IPS-20b (cell line): ENCODE results near the gene SPANXB1.
"Not testable (repeated sequence)": the region's sequence is repeated elsewhere in the genome, so short reads cannot be mapped to it uniquely, and the experiment has no call there.

Source experiments
- H3K27ac ChIP-seq: one replicate; pipeline ENCODE4 v1.5.1; 2013; ENCODE audit warnings: low read length
- H3K27me3 ChIP-seq: 2 replicates; pipeline ENCODE4 v1.6.1; 2013; ENCODE audit warnings: mild to moderate bottlenecking, low read length, inconsistent platforms; ENCODE audit not compliant: insufficient read depth
- H3K36me3 ChIP-seq: 2 replicates; pipeline ENCODE4 v1.6.1; 2013; ENCODE audit warnings: low read depth, mild to moderate bottlenecking, inconsistent platforms, low read length, moderate library complexity; ENCODE audit not compliant: insufficient read depth
- H3K4me1 ChIP-seq: 2 replicates; pipeline ENCODE4 v1.6.1; 2013; ENCODE audit warnings: mild to moderate bottlenecking, control low read depth, inconsistent platforms, low read length, moderate library complexity; ENCODE audit not compliant: insufficient read depth
- H3K4me3 ChIP-seq: 2 replicates; pipeline ENCODE4 v1.5.1; 2013; ENCODE audit warnings: mild to moderate bottlenecking, low read length, inconsistent platforms
- H3K9ac ChIP-seq: 2 replicates; pipeline ENCODE4 v1.6.1; 2013; ENCODE audit warnings: low read depth, mild to moderate bottlenecking, inconsistent platforms, low read length, moderate library complexity
- H3K9me3 ChIP-seq: 2 replicates; pipeline ENCODE4 v1.6.1; 2013; ENCODE audit warnings: mild to moderate bottlenecking, low read depth, low read length, inconsistent platforms; ENCODE audit not compliant: insufficient read depth

SPANXB1 gene, protein sequence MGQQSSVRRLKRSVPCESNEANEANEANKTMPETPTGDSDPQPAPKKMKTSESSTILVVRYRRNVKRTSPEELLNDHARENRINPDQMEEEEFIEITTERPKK

DNA sequence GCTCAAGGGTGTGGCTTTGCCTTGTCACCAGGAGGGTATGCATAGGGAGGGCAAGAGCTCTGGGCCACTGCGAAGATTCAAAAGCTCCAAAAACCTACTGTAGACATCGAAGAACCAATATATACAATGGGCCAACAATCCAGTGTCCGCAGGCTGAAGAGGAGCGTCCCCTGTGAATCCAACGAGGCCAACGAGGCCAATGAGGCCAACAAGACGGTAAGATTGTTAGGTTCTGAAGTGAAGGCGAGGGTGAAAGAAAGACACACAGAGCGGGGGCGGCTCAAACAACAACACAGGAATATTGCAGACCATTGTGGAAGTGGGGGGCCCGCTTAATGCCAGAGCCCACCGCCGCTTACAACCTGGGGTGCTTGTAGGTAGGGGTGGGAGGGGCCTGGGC lies at the start of gene SPANXB1:
SPANXB1 (plus strand) TSS at position 27 of the 400 bp plus-strand sequence; CDS start at position 127, 100 bp downstream.
- H3K36me3 ChIP-seq, H3K27ac ChIP-seq, H3K27me3 ChIP-seq, H3K9ac ChIP-seq, H3K4me1 ChIP-seq, H3K4me3 ChIP-seq, H3K9me3 ChIP-seq: not testable (repeated sequence)

DNA sequence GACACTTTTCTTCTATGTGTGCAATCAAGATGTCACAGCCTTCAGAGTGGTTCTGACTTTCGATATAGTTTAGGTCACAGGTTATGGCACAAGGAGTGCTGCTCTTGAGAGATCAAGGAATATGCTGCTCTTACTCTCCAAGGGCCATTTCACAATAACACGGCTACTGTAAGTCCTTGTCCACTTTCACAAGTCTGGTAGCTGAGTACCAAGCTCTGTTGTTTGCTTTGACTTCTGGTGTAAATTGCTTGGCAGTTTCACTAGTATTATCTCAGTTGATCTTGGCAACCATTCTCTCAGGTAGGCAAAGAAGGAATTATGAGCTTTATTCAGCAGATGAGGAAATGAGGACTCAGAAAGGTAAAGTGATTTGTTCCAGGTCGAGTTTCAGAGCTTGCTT lies 35.4 kb upstream of the SPANXB1 start:
- Histone ChIP-seq H3K9me3 (no peaks in the 10 kb centered on the region), H3K27ac (no peak overlapping the region), H3K27me3 (no peaks in the 10 kb centered on the region), H3K9ac (no peak overlapping the region), H3K4me3 (no peak overlapping the region), H3K36me3 (no peaks in the 10 kb centered on the region), H3K4me1 (no peaks in the 10 kb centered on the region)

DNA sequence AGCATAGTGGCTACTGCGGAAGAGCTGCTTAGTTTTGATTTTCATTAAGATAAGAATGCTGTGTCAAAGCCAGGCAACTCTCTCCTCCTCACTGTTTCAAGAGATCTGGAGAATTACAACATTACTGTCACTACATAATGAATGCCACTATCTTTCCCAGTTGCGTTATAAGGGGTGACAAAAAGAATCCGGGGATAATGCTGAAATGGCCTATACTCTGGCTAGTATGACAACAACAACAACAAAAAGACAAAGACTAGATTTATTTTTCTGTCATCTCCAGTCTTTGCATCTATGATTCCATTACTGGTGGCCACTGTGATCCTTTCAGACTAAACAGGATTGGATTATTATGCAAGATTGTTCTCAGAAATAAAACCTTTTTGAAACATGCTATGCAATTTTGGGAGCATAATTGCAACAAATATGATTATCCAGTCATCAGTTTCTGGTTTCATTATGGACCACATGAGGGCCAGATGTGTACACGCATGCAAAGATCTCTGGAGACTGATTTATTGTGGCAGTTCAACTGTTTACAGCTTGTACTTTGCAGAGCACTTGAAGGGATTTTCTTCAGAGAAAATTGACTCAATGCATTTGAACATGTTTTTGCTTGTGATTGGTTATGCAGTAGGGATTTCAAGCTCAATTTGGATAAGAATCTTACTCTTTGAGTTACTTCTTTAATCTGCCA lies 31.1 kb upstream of the SPANXB1 start:
- no peak overlapping the region for H3K9ac ChIP-seq
- H3K9me3 ChIP-seq, result no peaks in the 10 kb centered on the region
- no peak overlapping the region for H3K4me3 ChIP-seq
- no peaks in the 10 kb centered on the region for H3K27me3 ChIP-seq
- H3K27ac ChIP-seq, result no peak overlapping the region
- H3K36me3 ChIP-seq, result no peaks in the 10 kb centered on the region
- H3K4me1 ChIP-seq, result no peaks in the 10 kb centered on the region

DNA sequence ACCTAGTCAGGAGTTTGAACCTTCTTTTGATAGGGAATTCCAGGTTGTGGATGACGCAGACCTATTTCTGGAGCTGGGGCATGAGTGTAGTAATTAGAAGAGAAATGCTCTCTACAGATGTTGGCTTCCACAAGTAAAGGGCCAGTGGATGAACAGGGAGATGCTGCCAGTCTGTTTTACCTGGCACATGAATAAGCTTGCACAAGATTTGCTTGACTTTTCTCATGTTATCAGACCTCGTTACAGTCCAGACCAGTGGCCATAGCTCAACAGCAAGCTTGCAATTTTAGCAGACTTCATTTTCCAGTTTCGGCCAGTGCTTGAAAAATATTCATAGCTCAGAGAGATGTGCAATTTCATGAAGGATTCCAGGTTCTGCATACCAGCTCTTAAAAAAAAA lies 26.9 kb upstream of the SPANXB1 start:
- Histone ChIP-seq H3K27ac (no peak overlapping the region), H3K36me3 (no peaks in the 10 kb centered on the region), H3K9me3 (no peaks in the 10 kb centered on the region), H3K9ac (no peak overlapping the region), H3K4me3 (no peak overlapping the region), H3K4me1 (no peaks in the 10 kb centered on the region), H3K27me3 (no peaks in the 10 kb centered on the region)

DNA sequence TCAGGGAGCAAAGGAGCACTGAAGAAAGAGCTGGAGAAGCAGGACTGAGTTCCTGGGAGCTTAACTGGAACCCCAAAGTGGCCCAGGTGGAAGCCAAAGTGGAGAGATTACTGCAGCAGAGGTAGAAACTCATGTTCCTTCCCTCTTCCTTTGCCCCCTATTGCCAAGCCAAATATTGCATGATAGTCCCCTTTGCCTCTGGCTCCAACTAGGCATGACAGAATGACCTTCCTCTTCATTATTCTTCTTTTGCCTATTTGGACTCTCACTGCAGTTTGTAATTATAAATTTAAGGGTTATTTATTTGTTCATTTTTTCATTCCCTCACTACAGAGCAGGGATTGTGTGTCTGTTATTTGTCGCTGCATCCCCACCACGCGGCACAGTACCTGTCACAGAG lies 22.1 kb upstream of the SPANXB1 start:
- Histone ChIP-seq H3K4me3 (no peak overlapping the region), H3K36me3 (no peaks in the 10 kb centered on the region), H3K4me1 (no peaks in the 10 kb centered on the region), H3K27me3 (no peaks in the 10 kb centered on the region), H3K27ac (no peak overlapping the region), H3K9me3 (no peaks in the 10 kb centered on the region), H3K9ac (no peak overlapping the region)

DNA sequence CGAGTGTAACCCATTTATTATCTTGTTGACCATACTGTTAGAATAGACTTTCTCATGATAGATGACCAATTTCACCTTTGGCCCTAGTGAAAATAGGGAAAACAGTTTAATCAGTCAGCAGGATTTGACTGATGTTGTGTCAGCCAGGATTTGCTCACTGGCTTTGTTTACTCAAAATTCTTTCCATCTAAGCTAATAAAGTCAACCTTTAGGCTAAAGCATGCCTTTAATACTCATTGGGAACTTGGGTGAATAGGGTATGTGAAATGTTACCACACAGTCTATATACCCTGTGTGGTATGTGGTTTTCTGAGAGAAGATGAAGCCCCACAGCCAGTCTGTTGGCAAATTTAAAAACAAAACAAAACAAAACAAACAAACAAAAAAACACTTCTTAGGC lies 18.7 kb upstream of the SPANXB1 start:
- H3K4me1 ChIP-seq, result no peaks in the 10 kb centered on the region
- H3K36me3 ChIP-seq, result no peaks in the 10 kb centered on the region
- no peak overlapping the region for H3K27ac ChIP-seq
- H3K27me3 ChIP-seq, result no peaks in the 10 kb centered on the region
- H3K9ac ChIP-seq, result no peak overlapping the region
- H3K9me3 ChIP-seq, result no peaks in the 10 kb centered on the region
- H3K4me3 ChIP-seq, result no peak overlapping the region

DNA sequence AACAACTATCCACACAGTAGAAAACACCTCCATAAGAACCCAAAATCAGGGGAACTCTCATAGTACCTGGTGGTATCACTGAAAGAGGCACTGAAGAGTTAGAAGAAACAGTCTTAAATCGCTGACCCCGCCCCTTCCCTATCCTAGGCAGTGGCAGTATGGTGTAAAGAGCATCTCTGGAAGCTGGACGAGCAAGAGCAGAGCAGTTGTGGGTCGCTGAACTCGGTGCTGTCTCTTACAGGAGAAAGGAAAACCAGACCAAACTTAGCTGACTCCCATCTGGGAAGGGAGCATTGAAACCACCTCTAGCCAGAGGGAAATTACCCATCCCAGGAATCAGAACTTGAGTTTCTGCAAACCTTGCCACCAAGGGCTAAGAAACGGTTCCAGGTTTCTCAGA lies 2.8 kb downstream of the SPANXB1 start:
- not testable (repeated sequence) for H3K27ac ChIP-seq, H3K27me3 ChIP-seq, H3K4me3 ChIP-seq, H3K9me3 ChIP-seq, H3K36me3 ChIP-seq, H3K9ac ChIP-seq, H3K4me1 ChIP-seq

DNA sequence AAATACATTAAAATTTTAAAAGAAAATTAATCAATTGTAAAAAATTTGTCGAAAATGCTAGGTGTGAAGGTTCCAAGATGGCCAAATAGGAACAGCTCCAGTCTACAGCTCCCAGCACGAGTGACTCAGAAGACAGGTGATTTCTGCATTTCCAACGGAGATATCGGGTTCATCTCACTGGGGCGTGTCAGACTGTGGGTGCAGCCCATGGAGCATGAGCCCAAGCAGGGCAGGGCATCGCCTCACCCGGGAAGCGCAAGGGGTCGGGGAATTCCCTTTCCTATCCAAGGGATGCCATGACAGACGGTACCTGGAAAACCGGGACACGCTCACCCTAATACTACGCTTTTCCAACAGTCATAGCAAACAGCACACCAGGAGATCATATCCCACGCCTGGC lies 41.9 kb downstream of the SPANXB1 start:
- H3K9ac ChIP-seq, H3K9me3 ChIP-seq, H3K27ac ChIP-seq, H3K4me3 ChIP-seq, H3K36me3 ChIP-seq, H3K27me3 ChIP-seq, H3K4me1 ChIP-seq: not testable (repeated sequence)

DNA sequence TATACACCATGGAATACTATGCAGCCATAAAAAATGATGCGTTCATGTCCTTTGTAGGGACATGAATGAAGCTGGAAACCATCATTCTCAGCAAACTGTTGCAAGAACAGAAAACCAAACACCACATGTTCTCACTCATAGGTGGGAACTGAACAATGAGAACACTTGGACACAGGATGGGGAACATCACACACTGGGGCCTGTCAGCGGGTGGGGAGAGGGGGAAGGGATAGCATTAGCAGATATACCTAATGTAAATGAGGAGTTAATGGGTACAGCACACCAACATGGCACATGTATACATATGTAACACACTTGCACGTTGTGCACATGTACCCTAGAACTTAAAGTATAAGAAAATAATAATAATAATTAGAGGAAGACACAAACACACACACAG lies 47.5 kb downstream of the SPANXB1 start:
- not testable (repeated sequence) for H3K4me3 ChIP-seq, H3K9ac ChIP-seq, H3K36me3 ChIP-seq, H3K27me3 ChIP-seq, H3K9me3 ChIP-seq, H3K27ac ChIP-seq, H3K4me1 ChIP-seq

DNA sequence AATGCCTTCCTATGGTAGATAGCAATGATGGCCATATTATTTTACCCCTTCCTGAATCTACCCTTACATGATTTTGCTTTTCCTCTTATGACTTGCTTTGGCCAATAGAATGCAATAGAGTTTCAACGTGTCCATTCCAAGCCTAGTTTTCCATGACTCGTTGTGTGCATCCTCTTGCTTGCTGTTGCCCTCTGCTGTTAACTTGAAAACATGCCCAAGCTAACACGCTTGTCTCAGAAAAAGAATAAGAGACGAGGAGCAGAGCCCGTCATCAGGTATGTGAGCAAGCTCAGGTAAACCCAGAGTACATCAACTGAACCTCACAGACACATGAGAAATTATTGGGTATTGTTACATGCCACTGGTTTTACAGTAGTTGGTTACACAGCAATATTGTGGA lies 49.7 kb downstream of the SPANXB1 start:
- not testable (repeated sequence) for H3K4me1 ChIP-seq

More for the DNA sequence above, 49.7 kb downstream of the SPANXB1 start:
- H3K9me3 ChIP-seq, H3K27me3 ChIP-seq, H3K27ac ChIP-seq, H3K4me3 ChIP-seq, H3K9ac ChIP-seq, H3K36me3 ChIP-seq: not testable (repeated sequence)
